DMS53 treated with DMSO at 0.1 percent for 48 hours (cell line): ENCODE results near the gene NR2C2AP.

Experiments used
- DNase-seq: peaks from one replicate; lab custom pipeline; 2025; ENCODE audit not compliant: unreplicated experiment; lab: John Stamatoyannopoulos, UW

NR2C2AP gene

DNA sequence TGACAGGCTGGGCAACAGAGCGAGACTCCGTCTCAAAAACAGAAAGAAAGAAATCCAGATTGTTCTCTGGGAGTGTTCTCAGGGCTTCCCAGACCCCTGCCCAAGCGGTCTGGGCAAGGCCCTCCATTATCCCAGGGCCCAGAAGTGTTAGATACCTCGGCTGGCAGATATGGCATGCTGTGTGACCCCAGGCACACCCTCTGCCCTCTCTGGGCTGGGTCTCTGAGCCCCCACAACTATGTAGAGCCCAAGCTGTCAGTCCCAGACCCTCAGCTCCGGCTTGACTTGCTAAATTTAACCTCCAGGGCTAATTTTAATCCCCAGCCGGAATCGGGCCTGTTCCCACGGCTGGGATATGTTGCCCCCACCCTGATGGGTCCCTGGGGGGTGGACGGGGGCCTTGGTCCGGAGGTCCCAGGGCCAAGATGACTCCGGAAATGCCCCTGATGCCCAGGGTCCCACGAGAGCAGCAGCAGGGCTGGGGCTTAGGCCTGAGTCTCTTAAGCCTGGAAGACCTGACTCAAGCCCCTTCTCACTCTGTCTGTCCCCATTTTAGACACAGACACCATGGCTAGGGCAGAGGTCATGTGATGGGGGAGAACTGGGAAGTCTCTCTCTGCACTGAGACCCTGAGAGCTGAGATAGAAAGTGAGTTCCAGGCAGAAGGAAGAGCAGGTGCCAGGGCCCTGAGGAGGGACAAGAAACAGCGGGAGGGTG is 50.4 kb downstream of the NR2C2AP start:
- no peak for DNase-seq

DNA sequence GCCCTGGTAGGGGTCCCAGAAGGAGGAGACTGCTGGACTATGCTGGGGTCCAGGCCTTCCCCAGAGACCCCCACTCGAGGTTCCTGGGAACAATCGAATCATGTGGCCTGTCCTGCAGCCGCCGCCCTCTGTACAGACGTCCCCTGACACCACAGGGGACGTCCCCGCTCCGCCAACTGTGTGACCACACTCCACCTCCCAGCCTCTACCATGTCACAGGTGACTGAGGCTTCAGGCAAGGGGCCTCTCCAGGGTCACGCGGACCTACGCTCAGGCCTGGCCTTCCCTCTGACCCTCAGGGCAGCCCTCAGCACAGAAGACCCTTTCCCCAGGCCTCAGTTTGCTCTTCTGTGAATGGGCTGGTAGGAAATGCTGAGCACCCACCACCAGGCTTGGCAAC is 51.8 kb downstream of the NR2C2AP start:
- DNase-seq = no peak
